ENCODE data around the gene ZNHIT3.

ZNHIT3 gene

GRCh38 chr17:36485027-36485426 is 1.5 kb upstream of the ZNHIT3 start:
- H3K27ac ChIP-seq (ENCODE audit: low read depth, low read length) = no peak overlapping the region
- WGBS (ENCODE audit: extremely low coverage, insufficient coverage, insufficient read length) = no CpG with 5 or more reads among the region's 8 CpGs
- H3K14ac ChIP-seq (ENCODE audit: low read length) = no peak overlapping the region
- no peak overlapping the region for H3K18ac ChIP-seq (ENCODE audit: low read length)
- no peak overlapping the region for H3K4me3 ChIP-seq (ENCODE audit: low read depth, low read length)
- H3K23ac ChIP-seq (ENCODE audit: low read length) = no peak overlapping the region
- H2AK5ac ChIP-seq (ENCODE audit: low read length) = no peak overlapping the region
- H3K4me2 ChIP-seq (ENCODE audit: low read length) = no peak overlapping the region
- peaks cover 14 to 15% of the 10 kb centered on the region in 2 experiments for H3K4me1 ChIP-seq (ENCODE audit: control insufficient read depth in 1 of 2, insufficient read depth in 2 of 2, low read length in 2 of 2)
- no peaks in the 10 kb centered on the region for H3K36me3 ChIP-seq (ENCODE audit: control insufficient read depth in 1 of 2, insufficient read depth in 2 of 2, low read length in 2 of 2)
- no peak overlapping the region for H2BK5ac ChIP-seq (ENCODE audit: low read depth, low read length, poor library complexity)
- no peaks in the 10 kb centered on the region for H3K27me3 ChIP-seq (ENCODE audit: insufficient read depth, low read length)
- peaks cover 1% of the 10 kb centered on the region for H3K9me3 ChIP-seq (ENCODE audit: insufficient read depth, low read depth, low read length)
- no peak overlapping the region for H3K9ac ChIP-seq (ENCODE audit: low read length)
- DNase-seq = no peak
- H3K79me1 ChIP-seq (ENCODE audit: low read length) = peaks cover 6% of the 10 kb centered on the region
- no peaks in the 10 kb centered on the region for H3K79me2 ChIP-seq (ENCODE audit: control insufficient read depth, insufficient read depth, low read length, poor library complexity)
- no peak overlapping the region for H2AFZ ChIP-seq (ENCODE audit: insufficient read depth, low read length, poor library complexity)
- no peak overlapping the region for H3K4ac ChIP-seq (ENCODE audit: low read depth, low read length)
- no peak overlapping the region for H2BK12ac ChIP-seq (ENCODE audit: low read length)
- H4K8ac ChIP-seq (ENCODE audit: low read depth, low read length) = no peak overlapping the region
- no peak overlapping the region for H4K91ac ChIP-seq (ENCODE audit: low read depth, low read length)
- no peak overlapping the region for H2BK120ac ChIP-seq (ENCODE audit: insufficient read depth, low read length, poor library complexity)
- no peak overlapping the region for H4K12ac ChIP-seq (ENCODE audit: low read depth, low read length)

DNA sequence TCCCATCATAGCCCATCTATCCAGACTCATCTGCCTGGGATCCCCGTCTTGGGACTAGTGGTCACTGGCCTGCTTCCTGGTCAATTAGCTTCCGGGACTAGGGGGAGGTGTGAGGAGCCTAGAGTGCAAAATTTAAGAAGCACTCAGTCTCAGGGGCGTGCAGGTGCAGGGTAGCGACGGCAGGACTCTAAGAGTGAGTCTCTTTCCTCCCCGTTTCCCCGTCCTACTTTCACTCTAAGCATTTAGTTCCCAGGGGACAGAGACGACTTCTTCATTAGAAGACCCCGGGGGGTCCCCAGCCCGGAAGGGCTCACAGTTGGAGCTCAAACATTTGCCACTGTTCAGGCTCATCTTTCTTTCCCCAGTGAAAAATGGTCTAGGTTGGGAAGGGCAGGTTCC is 677 bp upstream of the ZNHIT3 start:
- Histone ChIP-seq H3K9me3 (ENCODE audit: insufficient read depth, low read depth, low read length) (peaks cover 1% of the 10 kb centered on the region), H2BK12ac (ENCODE audit: low read length) (no peak overlapping the region), H3K4me1 (ENCODE audit: control insufficient read depth in 1 of 2, insufficient read depth in 2 of 2, low read length in 2 of 2) (peaks cover 14 to 15% of the 10 kb centered on the region in 2 experiments), H2AK5ac (ENCODE audit: low read length) (no peak overlapping the region), H3K23ac (ENCODE audit: low read length) (no peak overlapping the region), H3K18ac (ENCODE audit: low read length) (peak overlapping the region; percentile 61), H4K91ac (ENCODE audit: low read depth, low read length) (peak overlapping the region; percentile 60), H3K4ac (ENCODE audit: low read depth, low read length) (no peak overlapping the region), H3K9ac (ENCODE audit: low read length) (no peak overlapping the region), H3K14ac (ENCODE audit: low read length) (peak overlapping the region; percentile 58), H4K12ac (ENCODE audit: low read depth, low read length) (peak overlapping the region; percentile 95), H4K8ac (ENCODE audit: low read depth, low read length) (peak overlapping the region; percentile 99), H2BK5ac (ENCODE audit: low read depth, low read length, poor library complexity) (peak overlapping the region; percentile 7), H3K4me3 (ENCODE audit: low read depth, low read length) (peak overlapping the region; percentile 64), H3K36me3 (ENCODE audit: control insufficient read depth in 1 of 2, insufficient read depth in 2 of 2, low read length in 2 of 2) (no peaks in the 10 kb centered on the region), H3K79me1 (ENCODE audit: low read length) (peaks cover 6% of the 10 kb centered on the region), H2AFZ (ENCODE audit: insufficient read depth, low read length, poor library complexity) (peak overlapping the region; percentile 96), H3K27ac (ENCODE audit: low read depth, low read length) (no peak overlapping the region), H3K27me3 (ENCODE audit: insufficient read depth, low read length) (no peaks in the 10 kb centered on the region), H3K79me2 (ENCODE audit: control insufficient read depth, insufficient read depth, low read length, poor library complexity) (no peaks in the 10 kb centered on the region), H3K4me2 (ENCODE audit: low read length) (peak overlapping the region; percentile 74), H2BK120ac (ENCODE audit: insufficient read depth, low read length, poor library complexity) (peak overlapping the region; percentile 43)
- no peak for DNase-seq
- no CpG with 5 or more reads among the region's 10 CpGs for WGBS (ENCODE audit: extremely low coverage, insufficient coverage, insufficient read length)

DNA sequence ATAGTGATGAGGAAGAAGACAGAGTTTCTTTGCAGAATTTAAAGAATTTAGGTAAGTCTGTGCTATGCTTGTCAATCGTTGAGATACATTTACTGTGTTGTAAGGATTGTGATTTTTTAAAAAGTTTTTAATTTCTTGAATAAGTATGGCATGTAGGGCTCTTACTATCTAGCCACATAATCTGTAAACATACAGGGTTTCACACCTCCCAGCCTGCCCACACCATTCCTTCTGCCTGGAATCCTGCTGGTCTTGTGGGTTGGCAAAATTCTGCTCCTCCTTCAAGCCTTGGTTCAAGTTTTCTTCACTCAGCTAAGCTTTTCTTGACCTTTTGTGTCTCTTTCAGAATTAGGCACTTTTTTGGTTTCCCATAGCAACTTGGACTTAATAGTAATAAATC is 7.5 kb downstream of the ZNHIT3 start:
- H3K27me3 ChIP-seq (ENCODE audit: insufficient read depth, low read length) = no peaks in the 10 kb centered on the region
- H3K23ac ChIP-seq (ENCODE audit: low read length) = no peak overlapping the region
- H3K14ac ChIP-seq (ENCODE audit: low read length) = no peak overlapping the region
- H3K9ac ChIP-seq (ENCODE audit: low read length) = no peak overlapping the region
- no peak overlapping the region for H2AFZ ChIP-seq (ENCODE audit: insufficient read depth, low read length, poor library complexity)
- no peak overlapping the region for H2AK5ac ChIP-seq (ENCODE audit: low read length)
- no peak overlapping the region for H2BK120ac ChIP-seq (ENCODE audit: insufficient read depth, low read length, poor library complexity)
- no CpG with 5 or more reads among the region's 1 CpG for WGBS (ENCODE audit: extremely low coverage, insufficient coverage, insufficient read length)
- H3K4ac ChIP-seq (ENCODE audit: low read depth, low read length) = no peak overlapping the region
- no peak overlapping the region for H3K4me3 ChIP-seq (ENCODE audit: low read depth, low read length)
- no peak overlapping the region for H2BK5ac ChIP-seq (ENCODE audit: low read depth, low read length, poor library complexity)
- no peaks in the 10 kb centered on the region for H3K4me1 ChIP-seq (ENCODE audit: control insufficient read depth in 1 of 2, insufficient read depth in 2 of 2, low read length in 2 of 2)
- no peak overlapping the region for H4K91ac ChIP-seq (ENCODE audit: low read depth, low read length)
- no peaks in the 10 kb centered on the region for H3K79me2 ChIP-seq (ENCODE audit: control insufficient read depth, insufficient read depth, low read length, poor library complexity)
- no peak overlapping the region for H4K8ac ChIP-seq (ENCODE audit: low read depth, low read length)
- DNase-seq = peak; percentile 78 to 88
- H3K79me1 ChIP-seq (ENCODE audit: low read length) = no peaks in the 10 kb centered on the region
- no peaks in the 10 kb centered on the region for H3K9me3 ChIP-seq (ENCODE audit: insufficient read depth, low read depth, low read length)
- H3K36me3 ChIP-seq (ENCODE audit: control insufficient read depth in 1 of 2, insufficient read depth in 2 of 2, low read length in 2 of 2) = peaks cover 24 to 51% of the 10 kb centered on the region in 2 experiments
- no peak overlapping the region for H4K12ac ChIP-seq (ENCODE audit: low read depth, low read length)
- no peak overlapping the region for H2BK12ac ChIP-seq (ENCODE audit: low read length)
- H3K4me2 ChIP-seq (ENCODE audit: low read length) = no peak overlapping the region
- H3K18ac ChIP-seq (ENCODE audit: low read length) = no peak overlapping the region
- H3K27ac ChIP-seq (ENCODE audit: low read depth, low read length) = no peak overlapping the region

- Histone ChIP-seq H2AK5ac (ENCODE audit: low read length) (no peak overlapping the region), H3K23ac (ENCODE audit: low read length) (no peak overlapping the region), H3K4me1 (ENCODE audit: control insufficient read depth in 1 of 2, insufficient read depth in 2 of 2, low read length in 2 of 2) (no peaks in the 10 kb centered on the region), H3K4me3 (ENCODE audit: low read depth, low read length) (no peak overlapping the region), H3K79me1 (ENCODE audit: low read length) (no peaks in the 10 kb centered on the region), H2AFZ (ENCODE audit: insufficient read depth, low read length, poor library complexity) (no peak overlapping the region), H3K36me3 (ENCODE audit: control insufficient read depth in 1 of 2, insufficient read depth in 2 of 2, low read length in 2 of 2) (peaks cover 27 to 52% of the 10 kb centered on the region in 2 experiments), H3K4ac (ENCODE audit: low read depth, low read length) (no peak overlapping the region), H2BK12ac (ENCODE audit: low read length) (no peak overlapping the region), H3K18ac (ENCODE audit: low read length) (no peak overlapping the region), H2BK5ac (ENCODE audit: low read depth, low read length, poor library complexity) (no peak overlapping the region), H3K27ac (ENCODE audit: low read depth, low read length) (no peak overlapping the region), H3K79me2 (ENCODE audit: control insufficient read depth, insufficient read depth, low read length, poor library complexity) (no peaks in the 10 kb centered on the region), H3K14ac (ENCODE audit: low read length) (no peak overlapping the region), H4K8ac (ENCODE audit: low read depth, low read length) (no peak overlapping the region), H3K9ac (ENCODE audit: low read length) (no peak overlapping the region), H3K9me3 (ENCODE audit: insufficient read depth, low read depth, low read length) (no peaks in the 10 kb centered on the region), H4K91ac (ENCODE audit: low read depth, low read length) (no peak overlapping the region), H3K27me3 (ENCODE audit: insufficient read depth, low read length) (no peaks in the 10 kb centered on the region), H3K4me2 (ENCODE audit: low read length) (no peak overlapping the region), H4K12ac (ENCODE audit: low read depth, low read length) (no peak overlapping the region), H2BK120ac (ENCODE audit: insufficient read depth, low read length, poor library complexity) (no peak overlapping the region)
- no CpG with 5 or more reads among the region's 5 CpGs for WGBS (ENCODE audit: extremely low coverage, insufficient coverage, insufficient read length)
- DNase-seq = peak in 1 of 2 donors; percentile 11
These were observed 8.2 kb downstream of the ZNHIT3 start for GRCh38 chr17:36494674-36495073.
